Endodermal cell (in vitro differentiated cells): Measurements from ENCODE around the gene TARS2. TPM values are rescaled to one million over a fixed set of nuclear protein-coding genes. Genes with fewer than 3 reads are reported as not detected.

ENCODE experiments used
- DNase-seq: peaks from one replicate; pipeline ENCODE4 v3.0.0-alpha.2; 2017
- H3K27ac ChIP-seq: 2 replicates; pipeline ENCODE4 v1.5.1; 2013; ENCODE audit warnings: mild to moderate bottlenecking, low read depth, low read length, moderate library complexity
- H3K27me3 ChIP-seq: 2 replicates; pipeline ENCODE4 v1.6.1; 2013; ENCODE audit warnings: mild to moderate bottlenecking, low read length, moderate library complexity; ENCODE audit not compliant: insufficient read depth, control insufficient read depth, poor library complexity, severe bottlenecking
- H3K36me3 ChIP-seq: 2 replicates; pipeline ENCODE4 v1.7.0; 2013; ENCODE audit warnings: mild to moderate bottlenecking, low read length, moderate library complexity; ENCODE audit not compliant: control insufficient read depth, insufficient read depth
- H3K4me1 ChIP-seq: one replicate; pipeline ENCODE4 v1.7.0; 2013; ENCODE audit warnings: low read length; ENCODE audit not compliant: control insufficient read depth, insufficient read depth
- H3K4me3 ChIP-seq: 2 replicates; pipeline ENCODE4 v1.5.1; 2013; ENCODE audit warnings: mild to moderate bottlenecking, low read length, moderate library complexity
- H3K9ac ChIP-seq: 2 replicates; pipeline ENCODE4 v1.6.1; 2013; ENCODE audit warnings: mild to moderate bottlenecking, low read length, moderate library complexity; ENCODE audit not compliant: poor library complexity, severe bottlenecking; ENCODE audit errors: extremely low read depth
- H3K9me3 ChIP-seq: 2 replicates; pipeline ENCODE4 v1.6.1; 2013; ENCODE audit warnings: mild to moderate bottlenecking, low read length, moderate library complexity; ENCODE audit not compliant: control insufficient read depth
- H3K27ac Mint-ChIP-seq: 2 replicates; pipeline ENCODE4 v1.8.0; 2020; ENCODE audit warnings: mixed read lengths
- H3K27me3 Mint-ChIP-seq: 2 replicates; pipeline ENCODE4 v1.8.0; 2021; ENCODE audit warnings: mild to moderate bottlenecking, mixed read lengths; ENCODE audit not compliant: insufficient read depth
- H3K36me3 Mint-ChIP-seq: 2 replicates; pipeline ENCODE4 v1.8.0; 2020; ENCODE audit warnings: low read depth, mixed read lengths
- H3K4me1 Mint-ChIP-seq: 2 replicates; pipeline ENCODE4 v1.8.0; 2020; ENCODE audit warnings: mixed read lengths
- H3K4me3 Mint-ChIP-seq: 2 replicates; pipeline ENCODE4 v1.8.0; 2020; ENCODE audit warnings: mild to moderate bottlenecking, moderate library complexity, mixed read lengths
- H3K9me3 Mint-ChIP-seq: 2 replicates; pipeline ENCODE4 v1.8.0; 2020; ENCODE audit warnings: mild to moderate bottlenecking, mixed read lengths
- CTCF ChIP-seq: fragments of 200-600 bp; sonication (generic); conservative IDR thresholded peaks from 2 replicates; pipeline ENCODE4 v1.5.0; 2021; ENCODE audit warnings: antibody characterized with exemption, mild to moderate bottlenecking
- WGBS, 2 experiments: methylation state at CpG; one replicate each; pipeline versions ENCODE4 v1.1.5 to v1.1.7; 2013; ENCODE audit warnings: missing lambda C conversion rate in 2 of 2, mixed read lengths in 1 of 2; ENCODE audit not compliant: insufficient coverage in 1 of 2, insufficient read length in 1 of 2; 5-methylcytosine and 5-hydroxymethylcytosine counted together
- total RNA-seq, 2 donors: library from RNA; stranded (reverse); fragmentation: NEBNext Ultra II Directional in 1 of 2; extraction: Animal tissue kit (Norgen Biotek cat#: 25700) in 1 of 2; gene quantifications; 2 replicates in 1 of 2; 3 replicates in 1 of 2; pipeline ENCODE4 v1.2.1, GENCODE V29; 2021

Gene TARS2
- total RNA-seq, 2 donors from 2014 or later = 32.9 to 39.4 TPM

- TF ChIP-seq CTCF = no peak
- Mint-ChIP-seq H3K4me1 (peaks cover 2% of the 10 kb centered on the region), H3K9me3 (no peaks in the 10 kb centered on the region), H3K27ac (no peak overlapping the region), H3K36me3 (peaks cover 6% of the 10 kb centered on the region), H3K4me3 (no peak overlapping the region), H3K27me3 (peaks cover 12% of the 10 kb centered on the region)
- Histone ChIP-seq H3K9ac (no peak overlapping the region), H3K27me3 (peaks cover 6% of the 10 kb centered on the region), H3K4me3 (no peak overlapping the region), H3K36me3 (peaks cover 5% of the 10 kb centered on the region), H3K9me3 (no peaks in the 10 kb centered on the region), H3K4me1 (no peaks in the 10 kb centered on the region), H3K27ac (no peak overlapping the region)
- WGBS, 2 experiments = 91 to 96% methylated on average over 4 of the region's 4 CpGs
- DNase-seq = no peak
Observed at GRCh38 chr1:150477733-150478132, 9.5 kb upstream of the TARS2 start.

- Histone ChIP-seq H3K27me3 (peaks cover 6% of the 10 kb centered on the region), H3K9me3 (no peaks in the 10 kb centered on the region), H3K36me3 (no peaks in the 10 kb centered on the region), H3K4me1 (no peaks in the 10 kb centered on the region), H3K4me3 (no peak overlapping the region), H3K27ac (no peak overlapping the region), H3K9ac (no peak overlapping the region)
- Mint-ChIP-seq H3K27ac (no peak overlapping the region), H3K9me3 (no peaks in the 10 kb centered on the region), H3K27me3 (peaks cover 12% of the 10 kb centered on the region), H3K4me1 (peaks cover 2% of the 10 kb centered on the region), H3K4me3 (no peak overlapping the region), H3K36me3 (no peaks in the 10 kb centered on the region)
- no peak for TF ChIP-seq CTCF
- DNase-seq = no peak
- WGBS, 2 experiments = 86 to 90% methylated on average over 2 to 3 of the region's 4 CpGs
Observed at GRCh38 chr1:150479370-150479769, 7.8 kb upstream of the TARS2 start.

- WGBS, 2 experiments = 87% methylated on average over 2 of the region's 2 CpGs; no CpG with 5 or more reads in 1 of the 2 experiments
- TF ChIP-seq CTCF = no peak
Observed at GRCh38 chr1:150479927-150480352, 7.3 kb upstream of the TARS2 start.

More at GRCh38 chr1:150479927-150480352, 7.3 kb upstream of the TARS2 start:
- no peak overlapping the region for H3K4me3 Mint-ChIP-seq
- Histone ChIP-seq H3K4me1 (no peaks in the 10 kb centered on the region), H3K27me3 (peaks cover 6% of the 10 kb centered on the region), H3K4me3 (no peak overlapping the region), H3K27ac (no peak overlapping the region), H3K36me3 (no peaks in the 10 kb centered on the region), H3K9ac (no peak overlapping the region), H3K9me3 (no peaks in the 10 kb centered on the region)
- H3K4me1 Mint-ChIP-seq = peaks cover 2% of the 10 kb centered on the region
- DNase-seq = no peak
- H3K9me3 Mint-ChIP-seq = no peaks in the 10 kb centered on the region
- H3K27ac Mint-ChIP-seq = no peak overlapping the region
- peaks cover 12% of the 10 kb centered on the region for H3K27me3 Mint-ChIP-seq
- no peaks in the 10 kb centered on the region for H3K36me3 Mint-ChIP-seq
